ENCODE data around the gene CSGALNACT2.

CSGALNACT2 gene

DNA sequence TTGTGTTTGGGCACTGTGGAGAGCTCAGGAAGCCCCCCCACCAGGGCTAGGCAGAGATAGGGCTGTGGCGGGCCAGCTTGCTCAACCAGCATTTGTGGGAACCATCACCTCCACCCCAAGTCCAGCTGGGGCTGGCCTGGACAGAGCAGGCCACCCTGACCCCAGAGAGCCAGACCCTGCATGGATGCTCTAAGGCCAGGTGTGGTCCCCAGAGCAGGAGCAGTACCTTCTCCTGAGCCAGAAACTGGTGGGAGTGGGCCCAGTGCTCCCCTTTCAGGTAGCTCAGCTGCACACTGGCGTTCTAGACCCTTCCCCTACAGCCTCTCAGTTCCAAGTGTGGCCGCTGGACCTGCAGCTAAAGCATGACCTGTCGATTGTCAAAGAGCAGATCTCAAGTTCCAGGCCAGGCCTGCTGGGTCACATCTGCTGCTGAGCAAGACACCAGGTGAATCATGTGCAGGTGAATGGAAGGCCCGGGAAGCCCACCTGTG is 71.5 kb downstream of the CSGALNACT2 start:
- TF ChIP-seq POLR2A (IDR thresholded peaks at IDR 0.05; ENCODE audit: extremely low read depth, insufficient read length): no peak
- TF ChIP-seq, protein P1, sequence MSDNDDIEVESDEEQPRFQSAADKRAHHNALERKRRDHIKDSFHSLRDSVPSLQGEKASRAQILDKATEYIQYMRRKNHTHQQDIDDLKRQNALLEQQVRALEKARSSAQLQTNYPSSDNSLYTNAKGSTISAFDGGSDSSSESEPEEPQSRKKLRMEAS (IDR thresholded peaks at IDR 0.05; ENCODE audit: low read depth, low read length): no peak
- TF ChIP-seq, protein P2, sequence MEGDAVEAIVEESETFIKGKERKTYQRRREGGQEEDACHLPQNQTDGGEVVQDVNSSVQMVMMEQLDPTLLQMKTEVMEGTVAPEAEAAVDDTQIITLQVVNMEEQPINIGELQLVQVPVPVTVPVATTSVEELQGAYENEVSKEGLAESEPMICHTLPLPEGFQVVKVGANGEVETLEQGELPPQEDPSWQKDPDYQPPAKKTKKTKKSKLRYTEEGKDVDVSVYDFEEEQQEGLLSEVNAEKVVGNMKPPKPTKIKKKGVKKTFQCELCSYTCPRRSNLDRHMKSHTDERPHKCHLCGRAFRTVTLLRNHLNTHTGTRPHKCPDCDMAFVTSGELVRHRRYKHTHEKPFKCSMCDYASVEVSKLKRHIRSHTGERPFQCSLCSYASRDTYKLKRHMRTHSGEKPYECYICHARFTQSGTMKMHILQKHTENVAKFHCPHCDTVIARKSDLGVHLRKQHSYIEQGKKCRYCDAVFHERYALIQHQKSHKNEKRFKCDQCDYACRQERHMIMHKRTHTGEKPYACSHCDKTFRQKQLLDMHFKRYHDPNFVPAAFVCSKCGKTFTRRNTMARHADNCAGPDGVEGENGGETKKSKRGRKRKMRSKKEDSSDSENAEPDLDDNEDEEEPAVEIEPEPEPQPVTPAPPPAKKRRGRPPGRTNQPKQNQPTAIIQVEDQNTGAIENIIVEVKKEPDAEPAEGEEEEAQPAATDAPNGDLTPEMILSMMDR (IDR thresholded peaks at IDR 0.05; ENCODE audit: low read depth, low read length): no peak
- H3K4me3 ChIP-seq (ENCODE audit: low read depth, low read length): no peak overlapping the region
- DNase-seq (ENCODE audit: low read depth): no peak

DNA sequence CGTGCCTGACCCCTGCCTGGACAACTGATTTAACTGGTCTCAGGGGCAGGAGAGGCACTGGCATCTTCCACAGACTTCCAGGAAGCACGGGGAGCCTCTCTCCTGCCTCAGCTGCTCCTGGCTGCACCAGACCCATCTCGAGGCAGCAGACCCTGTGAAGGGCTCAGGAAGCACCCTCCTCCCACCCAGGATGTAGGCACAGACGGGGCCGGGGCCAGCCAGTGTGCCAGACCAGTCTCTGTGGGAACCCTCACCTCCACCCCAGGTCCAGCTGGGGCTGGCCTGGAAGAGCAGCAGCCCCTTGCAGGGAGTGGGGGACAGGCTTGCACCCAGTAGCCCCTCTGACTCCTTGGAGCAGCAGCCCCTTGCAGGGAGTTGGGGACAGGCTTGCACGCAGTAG is 72.3 kb downstream of the CSGALNACT2 start:
- DNase-seq (ENCODE audit: low read depth): no peak
- TF ChIP-seq POLR2A (IDR thresholded peaks at IDR 0.05; ENCODE audit: extremely low read depth, insufficient read length) (no peak), MYC (IDR thresholded peaks at IDR 0.05; ENCODE audit: low read depth, low read length) (no peak)
- TF ChIP-seq, protein P2 (IDR thresholded peaks at IDR 0.05; ENCODE audit: low read depth, low read length): no peak
- TF ChIP-seq, protein P1 (IDR thresholded peaks at IDR 0.05; ENCODE audit: low read depth, low read length): no peak
- H3K4me3 ChIP-seq (ENCODE audit: low read depth, low read length): no peak overlapping the region

DNA sequence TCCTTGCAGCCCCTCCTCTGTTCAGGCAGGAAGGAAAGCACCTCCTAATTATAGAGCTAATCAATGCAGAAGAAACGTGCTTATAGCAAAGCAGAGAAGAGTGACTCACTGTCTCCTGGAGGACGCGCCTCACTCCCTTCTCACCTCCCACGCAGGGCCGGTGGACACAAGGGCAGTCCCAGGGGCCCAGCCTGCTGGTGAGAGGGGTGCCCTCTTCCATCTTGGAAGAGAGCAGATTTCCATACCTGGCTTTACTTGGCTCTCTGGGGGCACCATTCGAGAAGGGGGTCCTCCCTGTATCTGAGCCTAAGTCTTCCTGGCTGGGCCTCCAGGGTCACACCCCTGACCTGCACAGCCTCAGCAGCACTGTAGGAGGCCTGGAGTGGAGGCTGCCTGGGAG is 72.8 kb downstream of the CSGALNACT2 start:
- TF ChIP-seq, protein P1 (IDR thresholded peaks at IDR 0.05; ENCODE audit: low read depth, low read length): no peak
- TF ChIP-seq MYC (IDR thresholded peaks at IDR 0.05; ENCODE audit: low read depth, low read length) (no peak), POLR2A (IDR thresholded peaks at IDR 0.05; ENCODE audit: extremely low read depth, insufficient read length) (no peak)
- TF ChIP-seq, protein P2 (IDR thresholded peaks at IDR 0.05; ENCODE audit: low read depth, low read length): no peak
- H3K4me3 ChIP-seq (ENCODE audit: low read depth, low read length): no peak overlapping the region
- peak; percentile 68 for DNase-seq (ENCODE audit: low read depth)

DNA sequence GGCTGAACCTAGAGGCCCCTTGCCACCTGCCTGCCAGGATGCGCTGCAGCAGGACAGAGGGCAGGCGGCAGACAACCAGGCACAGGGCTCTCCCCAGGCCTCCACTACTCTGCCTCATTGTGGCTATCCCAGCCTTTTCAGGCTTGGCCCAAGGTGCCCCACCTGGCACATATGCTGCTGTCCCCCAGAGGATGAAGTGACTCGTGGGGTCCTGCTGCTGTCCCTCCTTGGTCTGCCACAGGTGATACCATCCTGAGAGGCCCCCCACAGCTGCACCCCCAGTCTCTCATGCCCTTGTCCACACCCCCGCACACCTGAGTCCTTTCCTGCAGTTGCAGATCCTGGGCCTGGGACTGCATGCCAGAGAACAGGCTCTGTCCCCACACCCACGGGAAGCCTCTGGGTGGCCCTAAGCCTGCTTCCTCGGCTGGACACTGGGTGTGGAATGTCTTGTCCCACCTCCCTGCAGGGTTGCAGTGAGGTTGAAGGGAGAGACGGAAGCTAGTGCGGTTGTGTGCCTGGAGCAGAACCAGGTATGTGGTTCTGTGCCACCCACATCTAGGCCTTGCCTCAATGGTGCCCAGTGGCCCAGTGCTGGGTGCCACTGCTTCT is 73.3 kb downstream of the CSGALNACT2 start:
- TF ChIP-seq POLR2A (IDR thresholded peaks at IDR 0.05; ENCODE audit: extremely low read depth, insufficient read length) (no peak), MYC (IDR thresholded peaks at IDR 0.05; ENCODE audit: low read depth, low read length) (no peak)
- TF ChIP-seq, protein P2 (IDR thresholded peaks at IDR 0.05; ENCODE audit: low read depth, low read length): no peak
- TF ChIP-seq, protein P1 (IDR thresholded peaks at IDR 0.05; ENCODE audit: low read depth, low read length): no peak
- no peak for DNase-seq (ENCODE audit: low read depth)
- H3K4me3 ChIP-seq (ENCODE audit: low read depth, low read length): no peak overlapping the region

DNA sequence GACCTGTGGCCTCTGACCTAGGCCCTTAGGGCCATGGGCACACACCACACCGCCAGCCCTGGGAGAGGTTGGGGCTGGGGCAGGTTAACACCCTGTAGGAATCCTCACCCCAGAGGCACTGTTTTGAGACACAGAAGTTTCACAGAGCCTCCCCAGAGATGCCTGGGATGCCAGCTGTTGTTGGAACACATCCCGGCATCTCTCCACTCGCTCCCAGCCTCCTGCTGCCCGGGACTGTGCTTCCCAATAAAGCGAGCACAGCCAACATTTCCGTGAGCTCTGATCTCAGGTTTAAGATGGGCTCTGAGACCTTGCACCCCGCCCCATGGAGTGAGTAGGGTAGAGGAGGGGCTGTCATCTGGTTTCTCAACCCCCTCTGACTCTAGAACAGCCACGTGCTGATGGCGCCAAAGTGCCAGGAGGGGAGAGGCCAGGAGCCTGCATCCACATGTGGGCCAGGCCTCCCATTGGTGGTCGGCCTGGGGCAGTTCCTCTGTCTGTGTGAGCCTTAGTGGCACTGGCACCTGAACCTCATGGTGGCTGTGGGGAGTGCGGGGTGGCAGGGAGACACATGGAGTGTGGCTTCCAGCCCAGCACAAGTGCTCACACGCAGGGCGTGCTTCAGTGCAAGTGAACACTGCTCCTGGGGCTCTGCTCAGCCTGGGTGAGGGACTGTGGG is 73.9 kb downstream of the CSGALNACT2 start:
- TF ChIP-seq MYC (IDR thresholded peaks at IDR 0.05; ENCODE audit: low read depth, low read length) (no peak), POLR2A (IDR thresholded peaks at IDR 0.05; ENCODE audit: extremely low read depth, insufficient read length) (no peak)
- TF ChIP-seq, protein P1 (IDR thresholded peaks at IDR 0.05; ENCODE audit: low read depth, low read length): no peak
- TF ChIP-seq, protein P2 (IDR thresholded peaks at IDR 0.05; ENCODE audit: low read depth, low read length): no peak
- no peak for DNase-seq (ENCODE audit: low read depth)

More for the DNA sequence above, 73.9 kb downstream of the CSGALNACT2 start:
- H3K4me3 ChIP-seq (ENCODE audit: low read depth, low read length): no peak overlapping the region

Data from NB4 (cell line).